HG03175 (cell line): ENCODE data around the gene CACNA2D3.
"Not testable (repeated sequence)": the region's sequence is repeated elsewhere in the genome, so short reads cannot be mapped to it uniquely, and the experiment has no call there.

Experiments used
- ATAC-seq: cut with Tn5 transposase; IDR thresholded peaks from one replicate; pipeline ENCODE4 v1.9.1; 2021; ENCODE audit warnings: mild to moderate bottlenecking, moderate library complexity; ENCODE audit not compliant: unreplicated experiment

The CACNA2D3 gene

DNA sequence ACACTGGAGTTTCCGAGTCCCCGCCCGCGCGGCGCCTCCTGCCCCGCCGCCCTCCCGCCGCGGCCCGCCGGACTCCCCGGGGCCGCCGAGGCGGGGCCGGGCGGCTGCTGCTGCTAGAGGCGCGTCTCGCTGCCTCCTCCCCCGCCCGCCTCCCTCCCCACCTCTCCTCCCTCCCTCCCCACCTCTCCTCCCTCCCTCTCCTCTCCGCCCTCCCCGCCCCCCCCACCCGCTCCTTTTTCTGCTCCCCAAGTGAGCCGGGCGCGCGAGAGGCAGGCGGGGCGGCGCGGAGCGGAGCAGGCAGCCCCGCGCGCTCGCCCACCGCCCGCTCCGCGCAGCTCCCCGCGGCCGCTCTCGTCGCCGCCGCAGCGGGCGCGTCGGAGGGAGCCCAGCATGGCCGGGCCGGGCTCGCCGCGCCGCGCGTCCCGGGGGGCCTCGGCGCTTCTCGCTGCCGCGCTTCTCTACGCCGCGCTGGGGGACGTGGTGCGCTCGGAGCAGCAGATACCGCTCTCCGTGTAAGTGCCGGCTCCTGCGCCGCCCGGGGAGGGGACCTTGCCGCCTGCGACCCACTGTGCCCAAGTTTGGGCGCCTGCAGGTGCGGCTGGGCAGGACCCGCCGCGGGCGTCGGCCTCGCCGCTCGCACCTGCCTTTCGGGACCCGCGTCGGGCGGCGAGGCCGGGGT is at the start of gene CACNA2D3:
TSS of gene CACNA2D3 (plus strand) at position 229 of the 679 bp plus-strand sequence.
- ATAC-seq, result no peak

DNA sequence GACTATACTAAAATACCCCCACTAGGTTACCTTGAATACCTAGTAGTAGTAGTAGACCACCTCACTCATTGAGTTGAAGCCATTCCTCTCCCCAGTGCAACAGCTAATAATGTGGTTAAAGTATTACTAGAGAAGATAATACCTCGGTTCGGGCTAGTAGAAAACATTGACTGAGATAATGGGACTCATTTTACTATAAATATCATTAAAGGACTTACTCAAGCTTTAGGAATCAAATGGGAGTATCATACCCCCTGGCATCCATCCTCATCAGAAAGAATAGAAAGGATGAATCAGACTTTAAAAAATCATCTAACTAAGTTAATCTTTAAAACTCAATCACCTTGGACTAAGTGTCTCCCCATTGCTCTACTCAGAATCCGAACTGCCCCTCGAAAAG is 49.0 kb upstream of the CACNA2D3 start:
- ATAC-seq, result no peak

DNA sequence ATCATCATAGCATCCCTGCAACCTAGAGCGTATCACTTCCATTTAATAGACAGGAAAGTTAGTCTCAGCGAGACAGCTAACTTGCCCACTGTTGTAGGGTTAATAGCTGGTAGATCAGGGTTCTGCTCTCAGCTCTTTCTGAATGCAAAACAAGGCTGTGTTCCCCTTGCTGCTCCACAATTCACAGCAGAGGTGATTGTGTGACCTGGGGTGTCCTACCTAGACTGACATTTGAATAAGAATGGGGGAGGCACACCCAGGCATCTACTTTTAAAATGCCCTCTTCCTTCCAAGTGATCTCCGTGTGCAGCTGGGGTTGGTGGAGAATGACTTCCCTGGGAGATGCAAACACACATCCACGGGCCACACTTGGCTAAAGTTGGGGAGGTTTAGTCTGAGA is 43.0 kb upstream of the CACNA2D3 start:
- ATAC-seq, result no peak

DNA sequence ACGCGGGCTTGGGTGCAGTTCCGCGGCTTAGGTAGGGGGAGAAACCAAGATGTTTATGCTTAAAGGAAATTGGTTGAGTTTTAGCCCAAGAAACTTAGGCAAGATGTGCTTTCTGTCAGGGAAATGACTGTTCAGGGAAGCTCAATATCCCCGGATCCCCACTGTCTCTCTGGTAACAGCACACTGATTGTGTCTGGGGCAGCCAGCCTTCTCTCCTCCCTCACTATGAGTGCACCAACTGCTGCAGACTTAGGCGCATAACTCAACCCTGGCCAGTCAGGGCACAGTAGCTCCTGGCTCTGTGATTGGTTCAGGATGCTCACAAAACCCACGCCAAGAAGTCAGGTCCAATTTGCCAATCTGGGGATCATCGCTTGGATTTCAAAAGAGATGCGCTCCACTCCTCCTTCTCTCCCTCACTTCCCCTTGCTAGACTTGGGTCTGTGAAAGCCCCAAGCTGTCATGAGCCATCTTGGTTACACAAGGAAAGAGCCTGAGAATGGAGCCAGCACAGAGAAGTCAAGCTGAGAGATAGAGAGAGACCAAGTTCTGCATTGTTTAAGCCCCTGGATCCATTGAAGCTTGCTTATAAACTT is 42.5 kb upstream of the CACNA2D3 start:
- no peak for ATAC-seq

DNA sequence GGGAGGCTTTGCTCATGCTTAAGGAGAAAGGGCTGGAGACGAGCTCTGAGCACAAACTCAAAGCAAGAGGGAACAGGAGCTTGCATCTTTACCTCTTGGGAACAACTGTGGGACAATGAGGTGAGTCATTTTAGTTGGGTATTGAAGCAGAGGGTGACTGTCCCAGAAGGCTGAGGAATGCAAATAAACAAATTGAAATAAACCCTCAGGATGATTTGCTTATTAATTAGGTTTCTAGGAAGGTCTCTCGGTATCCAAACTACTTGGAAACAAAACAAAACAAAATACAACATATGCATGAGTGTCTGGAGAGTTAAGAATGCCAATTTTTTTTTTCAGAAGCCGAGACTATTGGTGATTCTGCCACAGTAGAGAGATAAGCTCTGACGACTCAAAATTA is 38.4 kb upstream of the CACNA2D3 start:
- ATAC-seq, result no peak

DNA sequence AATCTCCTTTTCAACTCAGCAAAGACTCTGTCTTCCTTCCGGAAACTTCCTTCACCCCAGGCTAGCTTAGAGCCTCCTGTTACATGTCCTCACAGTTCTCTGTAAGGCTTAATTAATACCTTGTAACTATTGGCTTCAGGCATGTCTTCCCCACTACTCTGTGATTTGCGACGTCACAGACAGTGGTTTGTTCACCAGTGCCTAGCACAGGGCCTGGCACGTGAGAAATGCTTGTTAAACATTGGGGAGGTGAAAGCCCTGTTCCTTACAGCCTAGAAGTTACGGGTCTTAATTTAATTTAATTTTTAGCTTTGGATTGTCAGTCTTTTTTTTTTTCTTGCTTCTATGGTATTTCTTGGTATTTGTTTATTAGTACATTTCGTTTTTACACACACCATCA is 36.4 kb upstream of the CACNA2D3 start:
- no peak for ATAC-seq

DNA sequence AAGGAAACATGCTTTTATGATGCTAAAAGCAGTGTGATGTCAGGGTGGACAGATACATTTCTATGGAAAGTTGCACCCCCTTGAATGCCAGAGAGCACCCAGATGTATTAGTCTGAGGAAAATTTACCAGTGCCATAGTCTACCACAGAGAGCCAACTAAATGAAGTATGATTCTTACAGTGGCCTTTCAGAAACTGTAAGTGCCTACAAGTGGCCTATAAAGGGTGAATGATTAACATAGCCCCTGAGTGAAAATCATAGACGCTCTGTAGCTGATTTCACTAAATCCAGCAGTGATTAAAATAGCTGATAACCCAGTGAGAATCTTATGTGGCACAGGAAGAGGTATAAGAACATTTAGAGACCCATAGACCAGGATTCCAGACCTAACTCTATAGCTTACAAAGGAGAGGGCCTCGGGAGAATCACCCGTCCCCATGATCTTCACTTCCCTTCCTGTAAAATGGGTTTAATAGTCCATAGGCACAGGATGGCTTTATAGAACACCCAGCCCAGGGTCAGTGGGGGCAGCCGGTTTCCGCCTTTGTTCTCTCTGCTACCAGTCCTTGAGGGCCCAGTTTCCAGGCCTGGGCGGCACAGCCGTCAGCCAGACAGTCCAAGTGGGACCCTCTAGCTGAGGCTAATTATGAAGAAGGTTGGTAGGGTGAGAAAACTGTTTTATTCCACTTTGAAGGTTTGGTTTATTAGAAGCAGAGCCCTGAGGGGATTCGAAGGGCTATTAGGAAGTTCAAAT is 35.5 kb upstream of the CACNA2D3 start:
- no peak for ATAC-seq

DNA sequence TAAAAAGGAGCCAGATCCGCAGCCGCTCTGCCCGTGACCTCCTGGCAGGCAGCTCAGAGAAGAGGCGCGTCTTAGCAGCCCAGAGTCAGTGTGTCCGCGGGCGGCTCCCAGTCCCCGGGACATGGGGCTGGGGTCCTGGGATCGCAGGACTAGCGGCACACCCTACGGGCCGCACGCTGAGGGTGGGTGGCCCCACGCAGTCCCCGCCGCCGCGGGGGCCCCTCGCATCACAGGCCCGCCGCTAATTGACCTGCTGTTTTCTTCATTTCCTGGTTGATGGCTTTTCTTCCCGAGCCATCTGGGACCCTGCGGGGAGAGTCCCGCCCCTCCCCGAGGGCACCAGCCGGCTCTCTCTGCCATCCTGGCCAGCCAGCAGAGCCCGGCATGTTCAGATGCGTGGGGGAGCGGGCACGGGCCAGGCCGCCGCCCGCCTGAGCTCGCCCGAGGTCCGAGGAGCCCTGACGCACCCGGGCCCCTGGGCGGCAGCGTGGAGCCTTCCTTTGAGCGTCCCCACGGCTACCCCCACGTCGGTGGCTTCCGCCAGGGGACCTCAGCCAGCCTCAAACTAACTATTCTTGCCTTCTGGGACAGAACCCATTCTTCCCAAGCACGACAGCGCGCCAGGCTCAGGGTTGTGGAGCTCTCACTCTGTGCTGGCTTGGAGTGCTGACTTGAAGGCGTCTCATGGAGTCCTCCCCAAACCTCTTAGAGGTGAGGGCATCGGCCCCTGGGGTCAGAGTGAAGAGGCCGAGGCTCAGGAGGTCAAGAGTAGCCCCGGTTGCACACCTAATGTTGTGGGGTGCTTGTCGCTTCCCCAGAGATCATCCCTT is 34.6 kb upstream of the CACNA2D3 start:
- ATAC-seq, result no peak

DNA sequence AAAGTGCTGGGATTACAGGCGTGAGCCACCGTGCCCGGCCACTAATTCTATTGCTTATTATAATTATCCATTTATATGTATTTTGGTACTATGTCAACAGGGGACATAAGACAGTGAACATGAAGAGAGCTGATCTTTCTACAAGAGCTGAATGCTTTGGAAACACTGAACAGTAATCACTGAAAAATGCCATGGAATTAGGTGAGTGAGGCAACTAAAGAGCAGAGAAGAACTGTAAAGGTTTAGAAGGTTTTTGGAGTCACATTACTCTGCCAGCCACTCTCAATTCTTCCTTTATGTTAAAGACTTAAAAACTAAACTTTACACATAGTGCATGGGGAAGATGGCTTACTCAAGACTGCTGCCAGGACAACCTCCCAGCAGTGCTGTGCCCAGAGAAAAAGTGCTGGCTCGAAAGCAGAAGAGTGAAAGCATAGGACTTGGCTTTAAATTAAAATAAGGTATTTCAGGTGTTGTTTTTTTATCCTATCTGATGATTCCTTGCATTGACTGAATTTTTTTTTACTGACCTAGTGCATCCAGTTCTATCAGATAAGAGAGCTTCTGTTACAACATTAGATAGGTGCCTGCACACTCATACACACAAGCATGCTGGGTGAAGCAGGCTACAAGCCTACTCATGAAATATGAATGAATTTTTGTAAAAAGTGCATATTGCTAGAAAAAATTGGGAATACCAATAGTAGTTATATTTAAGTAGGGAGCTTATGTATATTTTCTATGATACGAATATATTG is 28.7 kb upstream of the CACNA2D3 start:
- no peak for ATAC-seq

DNA sequence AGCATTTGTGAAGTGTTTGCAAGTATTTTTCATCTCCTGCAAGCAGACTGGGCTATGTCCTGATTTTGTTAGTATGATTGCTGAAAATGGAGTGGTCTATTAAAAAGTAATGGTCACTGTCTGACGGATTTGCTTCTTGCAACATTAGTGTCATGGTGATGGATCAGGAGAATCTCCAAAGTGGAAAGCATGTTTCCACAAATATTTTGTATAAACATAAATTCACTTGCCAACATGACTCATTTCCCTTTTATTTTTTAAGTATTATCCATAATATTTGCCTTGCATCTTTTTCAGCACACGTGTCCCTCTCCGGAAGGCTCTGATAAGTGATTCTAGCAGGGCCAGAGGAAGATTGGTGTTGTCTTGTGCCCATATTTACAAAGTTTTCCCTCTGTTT is 27.4 kb upstream of the CACNA2D3 start:
- no peak for ATAC-seq

DNA sequence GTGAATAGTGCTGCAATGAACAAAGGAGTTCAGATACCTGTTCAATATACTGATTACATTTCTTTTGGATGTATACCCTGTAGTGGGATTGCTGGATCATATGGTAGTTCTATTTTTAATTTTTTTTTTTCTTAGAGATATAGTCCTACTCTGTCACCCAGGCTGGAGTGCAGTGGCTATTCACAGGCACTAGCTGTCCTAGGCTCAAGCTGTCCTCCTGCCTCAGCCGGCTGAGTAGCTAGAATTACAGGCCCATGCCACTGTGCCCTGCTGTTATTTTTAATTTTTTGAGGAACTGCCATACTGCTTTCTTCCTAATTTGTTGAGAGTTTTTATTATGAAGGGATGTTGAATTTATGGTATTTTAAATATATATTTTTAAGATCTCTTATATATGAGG is 23.0 kb upstream of the CACNA2D3 start:
- no peak for ATAC-seq

DNA sequence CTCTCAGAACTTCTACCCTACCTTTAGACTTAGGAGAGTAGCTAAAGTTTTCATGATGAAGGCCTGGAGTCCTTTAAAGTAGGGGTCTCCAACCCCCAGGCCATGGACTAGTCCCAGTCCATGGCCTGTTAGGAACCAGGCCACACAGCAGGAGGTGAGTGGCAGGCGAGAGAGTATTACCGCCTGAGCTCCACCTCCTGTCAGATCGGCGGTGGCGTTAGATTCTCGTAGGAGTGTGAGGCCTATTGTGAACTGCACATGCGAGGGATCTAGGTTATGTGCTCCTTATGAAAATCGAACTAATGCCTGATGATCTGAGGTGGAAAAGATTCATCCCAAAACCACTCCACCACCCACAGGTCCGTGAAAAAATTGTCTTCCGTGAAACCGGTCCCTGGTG is 18.3 kb upstream of the CACNA2D3 start:
- no peak for ATAC-seq

DNA sequence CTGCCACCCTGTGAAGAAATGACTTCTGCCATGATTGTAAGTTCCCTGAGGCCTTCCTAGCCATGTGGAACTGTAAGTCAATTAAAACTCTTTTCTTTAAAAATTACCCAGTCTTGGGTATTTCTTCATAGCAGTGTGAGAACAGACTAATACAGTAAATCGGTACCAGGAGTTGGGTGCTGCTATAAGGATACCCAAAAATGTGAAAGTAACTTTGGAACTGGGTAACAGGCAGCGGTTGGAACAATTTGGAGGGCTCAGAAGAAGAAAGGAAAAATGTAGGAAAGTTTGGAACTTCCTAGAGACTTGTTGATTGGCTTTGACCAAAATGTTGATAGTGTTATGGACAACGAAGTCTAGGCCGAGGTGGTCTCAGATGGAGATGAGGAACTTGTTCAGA is 6.2 kb upstream of the CACNA2D3 start:
- ATAC-seq, result not testable (repeated sequence)

DNA sequence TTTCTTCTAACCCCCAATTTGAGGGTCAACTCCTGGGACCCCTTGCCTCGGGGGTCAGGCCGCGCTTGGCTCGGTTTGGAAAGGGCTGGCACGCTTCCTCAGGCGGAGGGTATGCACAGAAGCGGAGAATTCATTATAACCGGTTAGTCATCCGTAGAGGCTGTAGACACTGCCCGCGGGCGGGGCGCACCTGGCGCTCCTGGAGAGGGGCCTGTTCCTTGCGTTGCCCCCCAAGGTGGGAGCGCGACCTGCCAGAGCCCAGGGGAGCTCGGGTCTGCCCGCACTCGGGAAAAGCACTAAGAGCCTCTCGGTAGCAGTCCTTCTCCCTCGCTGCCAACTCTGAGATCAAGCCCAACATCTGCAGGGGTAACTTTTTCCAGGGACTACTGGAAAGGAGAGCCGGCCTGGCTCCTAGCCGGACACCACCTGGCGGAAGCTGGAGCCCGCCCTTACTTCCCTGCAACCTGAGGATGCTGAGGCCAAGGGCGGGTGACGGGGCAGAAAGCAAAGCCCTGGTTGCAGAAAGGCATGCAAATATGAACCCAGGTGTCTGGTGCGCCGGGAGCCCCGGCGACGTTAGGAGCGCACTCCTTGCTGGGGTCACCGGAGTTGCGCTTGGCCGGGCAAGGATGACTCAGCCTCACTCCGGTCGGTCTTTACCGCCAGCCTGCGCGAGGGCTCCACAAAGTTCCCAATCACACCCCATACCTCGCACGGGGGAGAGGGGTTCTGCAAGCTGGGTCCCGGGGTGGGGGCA is 1.5 kb upstream of the CACNA2D3 start:
- peak; percentile 67 for ATAC-seq

DNA sequence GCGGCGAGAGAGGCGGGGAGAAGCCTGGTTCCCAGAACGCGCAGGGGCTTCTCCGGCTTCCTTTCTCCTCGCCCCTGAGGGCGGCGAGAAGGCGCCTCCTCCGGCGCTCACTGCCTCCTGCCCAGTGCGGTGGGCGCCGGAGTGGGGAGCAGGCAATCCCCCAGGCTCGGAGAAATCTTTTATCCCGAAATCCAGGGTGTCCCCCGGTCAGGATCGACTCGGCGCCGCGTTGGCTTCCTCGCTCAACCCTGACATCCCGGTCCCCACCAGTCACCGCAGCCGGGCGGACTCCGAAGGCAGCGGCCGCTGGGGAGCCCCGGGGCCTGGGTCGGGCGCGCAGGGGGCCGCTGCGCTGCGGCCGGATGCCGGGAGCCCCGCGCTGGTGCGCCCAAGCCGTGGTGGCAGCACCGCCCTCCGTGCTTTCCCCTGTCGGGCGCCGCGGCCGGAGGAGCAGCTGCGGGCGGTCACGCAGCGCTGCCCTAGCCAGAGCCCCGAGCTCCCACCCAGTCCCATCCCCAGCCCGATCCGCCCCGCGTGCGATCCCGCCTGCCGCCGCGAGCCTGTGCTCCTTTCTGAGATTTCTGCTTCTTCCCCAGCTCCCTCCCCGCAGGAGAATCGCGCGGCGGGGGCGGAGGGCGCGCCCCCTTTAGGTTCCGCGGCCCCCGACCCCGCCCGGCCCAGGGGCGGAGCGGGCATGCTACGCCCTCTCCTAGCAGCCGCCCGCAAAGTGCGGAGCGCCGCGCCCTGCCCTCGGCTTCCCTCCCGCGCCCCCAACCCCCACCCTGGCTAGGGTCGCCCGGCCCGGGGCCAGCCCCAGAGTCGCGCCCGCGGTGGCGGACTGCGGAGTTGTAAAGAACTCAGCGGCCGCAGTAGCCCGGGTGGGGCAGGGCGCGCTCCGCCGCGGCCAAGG is 683 bp upstream of the CACNA2D3 start:
- peak; percentile 22 for ATAC-seq

DNA sequence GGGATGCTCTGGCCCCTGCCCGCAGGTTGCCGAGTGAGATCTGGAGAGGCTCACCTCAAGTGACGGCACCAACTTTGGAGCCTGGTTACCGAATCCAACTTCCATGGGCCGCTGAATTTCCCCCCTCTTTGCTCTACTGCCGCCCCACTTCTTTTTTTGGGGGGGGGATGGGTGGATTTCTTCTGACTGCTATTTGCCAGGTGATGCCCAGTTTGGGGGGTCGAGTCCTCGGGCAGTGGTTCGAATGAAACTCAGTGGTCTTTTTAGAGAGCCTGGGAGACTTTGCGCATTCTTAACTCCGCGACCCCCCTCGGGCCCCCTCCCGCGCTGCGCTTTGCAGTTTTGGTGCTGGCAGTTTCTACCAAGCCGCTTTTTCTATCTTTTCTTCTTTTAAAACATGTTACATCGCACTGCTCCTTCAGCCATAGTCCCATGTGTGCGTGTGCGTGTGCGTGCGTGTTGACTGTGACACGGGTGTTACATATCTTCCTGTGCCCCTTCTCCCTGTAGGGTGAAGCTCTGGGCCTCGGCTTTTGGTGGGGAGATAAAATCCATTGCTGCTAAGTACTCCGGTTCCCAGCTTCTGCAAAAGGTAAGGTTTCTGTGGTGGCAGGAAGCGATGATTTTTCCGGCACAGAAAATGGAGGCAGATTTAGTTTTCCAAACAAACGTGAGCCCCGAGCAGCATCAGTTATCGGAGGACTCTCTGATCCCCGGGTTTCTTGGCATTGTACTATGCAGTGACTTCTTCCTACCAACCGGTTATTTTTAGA is 837 bp downstream of the CACNA2D3 start:
- ATAC-seq, result no peak

DNA sequence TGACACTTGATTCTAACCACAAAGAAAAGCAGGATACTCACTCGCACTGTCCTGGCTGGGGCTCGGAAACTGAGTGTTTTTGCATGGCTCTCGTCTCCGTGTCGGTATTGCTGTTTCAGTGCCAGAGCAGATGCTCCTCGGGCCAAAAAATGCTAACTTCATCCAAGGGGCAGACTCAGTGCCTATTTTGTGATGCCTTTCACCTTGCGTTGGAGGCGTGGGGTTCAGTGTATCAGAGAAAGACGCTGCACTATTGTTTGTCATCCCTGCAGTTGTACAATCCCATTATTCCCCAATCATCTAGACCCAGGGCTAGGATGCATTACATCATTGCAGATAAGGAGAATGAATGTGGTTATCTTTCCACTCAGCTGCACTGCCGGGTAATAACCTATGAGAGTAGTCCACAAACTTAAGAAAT is 1.4 kb downstream of the CACNA2D3 start:
- ATAC-seq, result no peak

DNA sequence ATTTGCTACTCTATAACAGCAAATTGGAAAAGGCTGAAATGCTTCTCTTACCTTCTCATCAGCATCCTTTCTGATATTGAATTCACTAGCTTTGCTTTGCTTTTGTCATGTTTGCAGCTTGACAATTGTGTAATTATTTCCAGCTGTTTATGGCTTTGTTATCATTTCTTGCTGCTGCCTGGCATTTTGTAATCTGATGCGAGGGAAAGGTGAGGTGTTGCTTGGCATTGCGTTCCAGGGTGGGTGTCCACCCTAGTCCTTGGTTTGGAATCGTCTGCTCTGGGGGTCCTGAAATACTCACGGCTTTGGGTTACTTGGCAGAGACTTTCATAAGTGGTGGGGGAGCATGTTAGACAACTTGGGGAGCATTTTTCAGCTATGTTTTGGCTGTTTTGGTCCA is 2.9 kb downstream of the CACNA2D3 start:
- ATAC-seq, result no peak
